ENCODE data around the gene RNF149.
"Not testable (repeated sequence)": the region's sequence is repeated elsewhere in the genome, so short reads cannot be mapped to it uniquely, and the experiment has no call there.

GRCh38 chr2:101235956-101236355 is 72.5 kb downstream of the RNF149 start:
- not testable (repeated sequence) for TF ChIP-seq CTCF (IDR thresholded peaks at IDR 0.05); POLR2A (IDR thresholded peaks at IDR 0.05); POLR2AphosphoS5 (IDR thresholded peaks at IDR 0.05; ENCODE audit: insufficient read depth in 1 of 2, low read depth in 1 of 2)

Data from vagina (tissue), 2 donors.